ENCODE measurements around the gene ZBTB20.

- TF ChIP-seq CTCF (conservative IDR thresholded peaks at IDR 0.05) (no peak), EZH2 (IDR thresholded peaks at IDR 0.05; ENCODE audit: low read depth) (no peak)
Measured at GRCh38 chr3:114427285-114428043, 719.6 kb downstream of the ZBTB20 start.

Data from PC-9 (cell line).